HG02973 (cell line): ENCODE measurements around the gene TMEM164.

ENCODE experiments used
- ATAC-seq: cut with Tn5 transposase; IDR thresholded peaks from one replicate; pipeline ENCODE4 v1.9.1; 2021; ENCODE audit warnings: moderate library complexity; ENCODE audit not compliant: unreplicated experiment

Gene TMEM164

GRCh38 chrX:110062919-110063318, 60.0 kb downstream of the TMEM164 start:
- ATAC-seq: no peak

DNA sequence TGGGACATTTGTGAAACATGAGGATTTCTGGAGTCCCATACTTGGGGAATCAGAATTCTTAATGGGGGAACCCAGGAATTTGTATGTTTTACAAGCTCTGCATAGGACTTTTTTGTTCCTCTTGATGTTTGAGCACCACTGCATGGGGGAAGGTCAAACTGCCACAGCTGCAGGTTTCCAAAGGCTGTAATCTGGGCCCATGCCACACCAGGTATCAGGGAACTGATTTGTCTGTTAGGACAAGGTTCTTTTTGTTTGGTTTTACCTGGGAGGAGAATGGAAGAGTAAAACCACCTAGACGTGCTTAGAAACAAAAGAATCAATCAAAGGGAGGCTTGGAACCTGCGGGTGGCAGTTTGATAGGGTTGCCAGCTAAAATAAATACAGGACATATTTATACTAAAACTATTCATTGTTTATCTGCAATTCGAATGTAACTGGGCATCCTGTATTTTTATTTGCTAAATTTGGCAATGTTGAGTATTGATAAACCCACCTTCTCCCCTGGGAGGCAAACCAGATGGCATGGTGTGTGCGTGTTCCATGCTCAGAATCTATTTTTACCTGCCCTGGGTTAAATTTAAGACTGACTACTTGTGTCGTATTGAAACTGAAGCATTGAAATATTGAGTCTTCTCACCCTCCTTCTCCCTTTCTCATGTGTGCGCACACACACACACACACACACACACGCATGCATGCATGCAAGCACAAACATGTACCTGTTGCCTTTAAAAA, 63.7 kb downstream of the TMEM164 start:
- ATAC-seq: no peak

DNA sequence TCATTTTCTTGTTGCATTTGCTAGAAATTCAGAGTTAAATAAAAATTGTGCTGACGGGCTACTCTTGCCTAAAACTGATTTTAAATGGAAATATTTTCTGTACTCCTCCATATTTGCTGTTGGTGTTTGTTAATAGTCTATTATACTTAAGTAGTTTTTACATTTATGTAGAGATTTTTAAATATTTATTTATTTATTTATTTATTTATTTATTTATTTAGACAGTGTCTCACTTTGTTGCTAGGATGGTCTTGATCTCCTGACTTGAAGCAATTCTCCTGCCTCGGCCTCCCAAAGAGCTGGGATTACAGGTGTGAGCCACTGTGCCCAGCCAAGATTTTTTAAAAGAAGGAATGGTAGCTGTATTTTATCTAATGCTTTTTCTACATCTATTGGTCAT, 68.1 kb downstream of the TMEM164 start:
- ATAC-seq: no peak

DNA sequence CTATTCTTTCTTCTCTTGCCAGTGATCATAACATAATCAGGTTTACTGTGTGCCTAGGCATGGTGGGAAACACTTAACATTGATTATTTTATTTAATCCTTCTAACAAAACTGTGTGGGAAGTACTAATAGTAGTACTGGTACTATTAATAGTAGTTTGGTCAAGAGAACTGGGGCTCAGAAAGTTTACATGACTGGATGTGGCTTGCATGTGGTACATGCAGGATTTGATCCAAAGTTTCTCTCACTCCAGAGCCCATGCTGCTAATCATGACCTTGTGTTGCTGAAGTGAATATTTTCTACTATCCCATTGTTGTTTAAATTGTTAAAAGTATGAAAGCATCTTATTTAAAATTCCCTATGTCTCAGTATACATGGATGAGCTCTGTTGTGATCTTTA, 78.4 kb downstream of the TMEM164 start:
- ATAC-seq: no peak

GRCh38 chrX:110081740-110082139, 78.8 kb downstream of the TMEM164 start:
- no peak for ATAC-seq

DNA sequence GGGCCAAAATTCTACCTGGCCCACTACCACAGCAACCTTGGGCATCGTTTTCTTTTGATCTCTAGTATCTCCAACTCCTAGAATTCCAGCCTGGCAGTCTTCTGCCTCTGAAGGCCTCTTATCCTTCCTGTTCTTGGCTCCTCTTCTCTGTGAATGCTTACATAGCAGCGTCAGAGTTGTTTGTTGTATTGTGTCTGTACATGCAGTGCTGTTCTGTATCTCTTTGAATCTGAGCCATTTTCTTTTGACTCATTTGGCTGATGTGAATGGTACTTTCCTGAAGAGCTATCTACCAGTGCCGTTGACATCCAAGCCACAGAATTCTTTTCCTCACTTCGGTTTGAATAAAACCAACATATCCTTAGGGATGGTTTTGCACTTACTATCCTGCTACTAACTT, 79.2 kb downstream of the TMEM164 start:
- ATAC-seq: no peak

- ATAC-seq: no peak
Measured at GRCh38 chrX:110086162-110086915, 83.4 kb downstream of the TMEM164 start.

DNA sequence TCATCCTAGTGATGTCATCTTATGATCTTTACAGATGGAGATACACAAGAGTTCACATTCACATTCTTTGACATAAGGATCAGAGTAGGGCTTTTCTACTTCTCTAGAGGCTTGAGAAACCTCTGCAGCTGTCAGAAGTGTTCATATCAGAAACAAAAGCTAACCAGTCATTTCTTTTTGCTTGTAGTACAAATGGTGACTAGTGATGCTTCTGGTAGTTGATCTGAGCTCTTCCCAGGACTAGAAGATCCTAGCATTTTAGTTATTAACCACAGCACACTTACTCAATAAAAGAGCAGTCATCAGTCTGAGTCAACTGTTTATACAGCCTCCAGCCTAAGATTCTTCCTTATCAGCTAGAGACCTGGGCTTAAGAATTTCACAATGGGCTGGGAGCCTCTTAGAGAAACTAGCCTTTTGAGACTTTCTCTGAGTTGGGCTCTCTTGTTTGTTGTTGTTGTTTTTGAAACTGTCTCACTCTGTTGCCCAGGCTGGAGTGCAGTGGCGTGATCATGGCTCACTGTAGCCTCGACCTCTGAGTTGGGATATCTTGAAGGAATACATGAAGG, 84.1 kb downstream of the TMEM164 start:
- peak; percentile 71 for ATAC-seq

- peak; percentile 16 for ATAC-seq
Measured at GRCh38 chrX:110087485-110088356, 84.8 kb downstream of the TMEM164 start.

DNA sequence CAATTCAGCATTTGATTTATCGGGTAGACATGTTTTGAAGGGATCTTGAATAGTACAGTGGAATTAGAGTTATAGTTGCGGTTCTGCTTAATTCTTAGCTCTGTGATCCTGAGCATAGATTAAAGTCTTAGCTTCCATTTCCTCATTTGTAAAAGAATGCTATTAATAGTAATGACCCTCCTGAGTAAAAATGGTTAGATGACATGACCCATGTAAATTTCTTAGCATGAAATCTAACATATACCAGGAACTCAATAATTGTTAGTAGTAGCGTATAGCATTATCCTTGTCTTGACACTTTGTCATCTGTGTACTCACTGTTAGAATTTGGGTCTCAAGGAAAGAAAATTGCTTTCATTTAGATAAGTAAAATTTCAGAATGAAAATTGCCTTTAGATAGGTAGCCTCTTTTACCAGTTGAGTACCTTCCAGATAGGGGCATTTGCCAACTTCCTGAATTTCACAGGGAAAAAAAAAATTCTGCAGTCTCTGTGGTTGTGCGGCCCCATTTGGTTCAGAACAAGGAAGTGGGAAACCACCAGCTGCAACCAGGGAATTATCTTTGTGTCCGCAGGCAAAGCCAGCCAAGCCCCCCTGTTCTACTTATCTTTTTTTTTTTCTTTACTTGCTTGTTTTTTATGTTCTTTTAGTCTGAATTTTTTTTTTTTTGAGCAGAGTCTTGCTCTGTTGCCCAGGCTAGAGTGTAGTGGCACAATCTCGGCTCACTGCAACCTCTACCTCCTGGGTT, 86.9 kb downstream of the TMEM164 start:
- no peak for ATAC-seq

GRCh38 chrX:110097920-110098319, 95.0 kb downstream of the TMEM164 start:
- ATAC-seq: no peak

DNA sequence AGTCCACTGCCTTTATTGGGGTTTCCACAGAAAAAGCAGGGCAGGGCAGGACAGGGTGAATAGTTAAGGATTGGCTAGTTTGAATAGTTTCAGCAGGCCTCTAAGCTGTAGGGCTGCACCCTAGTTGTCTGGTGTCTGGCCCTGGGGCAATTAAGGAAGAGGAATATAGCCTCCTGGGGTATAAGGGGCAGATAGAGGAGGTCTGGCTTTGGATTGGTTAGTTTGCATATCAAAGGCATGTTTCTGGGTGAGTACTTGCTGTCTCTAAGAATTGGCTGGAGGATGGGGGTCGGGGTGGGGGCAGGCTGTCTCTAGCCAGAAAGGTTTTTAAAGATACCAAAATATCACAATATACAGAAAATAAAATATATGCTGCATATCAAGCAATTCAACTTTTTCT, 100.4 kb downstream of the TMEM164 start:
- no peak for ATAC-seq

GRCh38 chrX:110104078-110104477, 101.2 kb downstream of the TMEM164 start:
- ATAC-seq: no peak

GRCh38 chrX:110108381-110108821, 105.5 kb downstream of the TMEM164 start:
- peak; percentile 70 for ATAC-seq

DNA sequence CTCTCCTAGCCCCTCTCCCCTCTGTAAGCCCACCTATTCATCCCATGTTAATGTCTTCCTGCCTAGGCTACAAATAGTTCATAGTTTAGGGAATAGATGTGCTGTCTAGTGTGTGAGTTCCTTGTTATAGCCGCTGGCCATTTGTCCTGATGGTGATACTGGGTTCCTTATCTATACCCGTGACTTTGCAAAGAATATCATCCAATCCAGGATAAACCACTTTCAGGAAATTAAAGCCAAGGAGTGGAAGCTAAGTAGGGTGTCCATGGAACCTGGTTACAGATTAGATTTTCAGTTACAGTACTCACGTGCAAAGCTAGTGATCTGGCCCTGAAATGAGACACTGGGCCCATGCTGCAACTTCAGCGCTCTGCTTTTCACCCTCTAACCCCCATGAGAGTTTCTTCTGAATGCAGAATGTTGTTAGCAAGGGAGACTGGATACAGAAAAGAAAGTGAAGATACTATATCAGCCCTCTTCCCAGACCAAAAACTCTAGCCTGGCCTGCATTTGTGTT, 111.4 kb downstream of the TMEM164 start:
- ATAC-seq: no peak

- no peak for ATAC-seq
Measured at GRCh38 chrX:110116066-110116980, 113.4 kb downstream of the TMEM164 start.

GRCh38 chrX:110118530-110118929, 115.6 kb downstream of the TMEM164 start:
- ATAC-seq: no peak

DNA sequence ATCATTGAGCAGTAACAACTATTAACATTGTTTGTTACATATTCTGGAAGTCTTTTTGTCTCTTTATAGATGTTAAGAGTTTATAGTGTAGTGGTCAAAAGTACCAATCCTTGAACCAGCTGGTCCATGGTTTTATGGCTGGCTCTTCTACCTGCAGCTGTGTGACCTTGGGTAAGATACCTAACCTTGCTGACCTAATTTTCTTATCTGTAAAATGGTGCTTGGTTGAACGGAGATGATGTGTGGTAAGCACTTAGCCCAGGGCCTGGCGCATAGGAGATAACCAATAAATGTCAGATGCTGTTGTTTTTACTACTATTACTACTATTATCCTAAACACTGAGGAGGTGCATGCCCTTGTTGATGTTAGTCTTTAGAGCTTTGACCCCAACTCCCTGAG, 116.6 kb downstream of the TMEM164 start:
- no peak for ATAC-seq

DNA sequence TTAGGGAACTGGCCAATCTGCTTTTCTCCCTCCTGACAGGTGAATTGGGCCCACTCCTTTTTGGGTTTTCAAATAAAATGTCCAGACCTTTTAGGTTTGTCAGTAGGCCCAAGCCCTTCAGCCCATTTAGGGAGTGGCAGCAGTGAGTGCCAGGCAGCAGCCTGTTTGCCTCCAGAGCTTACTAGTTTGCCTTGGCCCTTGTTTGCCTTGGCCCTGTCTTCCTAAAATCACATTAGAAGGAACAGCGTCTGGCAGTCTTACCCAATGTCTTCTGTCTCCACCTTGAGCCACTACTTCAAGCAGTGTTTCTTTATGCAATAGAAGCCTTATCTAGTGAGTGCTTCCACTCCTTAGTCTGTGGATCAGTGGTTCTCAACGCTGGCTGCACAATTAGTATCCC, 117.1 kb downstream of the TMEM164 start:
- no peak for ATAC-seq
